ENCODE measurements around the gene TSPAN2. TPM values are rescaled to one million over a fixed set of nuclear protein-coding genes. Genes with fewer than 3 reads are reported as not detected.

TSPAN2 gene
- total RNA-seq, 2 experiments from 2014 or later, result 0.25 to 0.36 TPM

DNA sequence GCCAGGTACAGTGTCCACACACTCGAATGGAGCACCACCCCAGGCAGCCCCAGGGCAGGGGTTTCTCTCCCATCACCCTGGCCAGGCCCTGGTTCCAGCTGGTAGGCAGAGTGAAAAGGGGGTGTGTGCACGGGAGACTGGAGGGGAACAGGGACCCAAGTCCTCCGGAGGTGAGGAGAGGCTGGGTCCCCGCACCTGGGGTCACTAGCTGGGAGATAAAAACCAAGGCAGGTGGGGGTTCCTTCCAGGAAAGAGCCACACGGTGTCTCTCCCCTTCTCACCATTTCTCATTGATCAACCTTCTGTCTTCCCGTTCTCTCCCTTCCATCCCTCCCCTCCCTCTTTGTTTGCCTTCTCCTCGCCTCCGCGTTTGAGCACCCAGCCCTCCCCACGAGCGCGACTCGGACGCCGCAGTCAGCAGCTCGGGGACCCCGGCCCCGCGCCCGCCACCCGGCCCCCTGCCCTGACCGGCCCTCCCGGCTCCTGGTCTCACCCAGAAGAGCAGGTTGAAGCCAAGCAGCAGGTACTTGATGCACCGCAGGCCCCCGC, 358 bp downstream of the TSPAN2 start:
- peak overlapping the region; percentile 32; the same call in 1 of the 2 replicates for H2AFZ ChIP-seq (ENCODE audit: low read length)
- no peaks in the 10 kb centered on the region for H3K79me2 ChIP-seq (ENCODE audit: insufficient read depth, low read depth, low read length)
- TF ChIP-seq, protein P1, sequence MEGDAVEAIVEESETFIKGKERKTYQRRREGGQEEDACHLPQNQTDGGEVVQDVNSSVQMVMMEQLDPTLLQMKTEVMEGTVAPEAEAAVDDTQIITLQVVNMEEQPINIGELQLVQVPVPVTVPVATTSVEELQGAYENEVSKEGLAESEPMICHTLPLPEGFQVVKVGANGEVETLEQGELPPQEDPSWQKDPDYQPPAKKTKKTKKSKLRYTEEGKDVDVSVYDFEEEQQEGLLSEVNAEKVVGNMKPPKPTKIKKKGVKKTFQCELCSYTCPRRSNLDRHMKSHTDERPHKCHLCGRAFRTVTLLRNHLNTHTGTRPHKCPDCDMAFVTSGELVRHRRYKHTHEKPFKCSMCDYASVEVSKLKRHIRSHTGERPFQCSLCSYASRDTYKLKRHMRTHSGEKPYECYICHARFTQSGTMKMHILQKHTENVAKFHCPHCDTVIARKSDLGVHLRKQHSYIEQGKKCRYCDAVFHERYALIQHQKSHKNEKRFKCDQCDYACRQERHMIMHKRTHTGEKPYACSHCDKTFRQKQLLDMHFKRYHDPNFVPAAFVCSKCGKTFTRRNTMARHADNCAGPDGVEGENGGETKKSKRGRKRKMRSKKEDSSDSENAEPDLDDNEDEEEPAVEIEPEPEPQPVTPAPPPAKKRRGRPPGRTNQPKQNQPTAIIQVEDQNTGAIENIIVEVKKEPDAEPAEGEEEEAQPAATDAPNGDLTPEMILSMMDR (conservative IDR thresholded peaks at IDR 0.05; ENCODE audit: low read length), result no peak
- TF ChIP-seq EZH2phosphoT487 (IDR thresholded peaks at IDR 0.05; ENCODE audit: borderline replicate concordance, low read depth, low read length), result no peak
- no peaks in the 10 kb centered on the region for H3K36me3 ChIP-seq (ENCODE audit: insufficient read depth, low read length)
- POLR2A ChIA-PET, result interaction anchor here (1.0 kb wide), 1 partner anchor 9 kb away, joined by 3 read pairs; no protein-coding TSS in a partner anchor
- no peaks in the 10 kb centered on the region for H3K9me2 ChIP-seq (ENCODE audit: insufficient read depth, low read length)
- no peak for DNase-seq (ENCODE audit: low spot score)
- no peaks in the 10 kb centered on the region for H4K20me1 ChIP-seq (ENCODE audit: insufficient read depth, low read length)
- H3K4me3 ChIP-seq (ENCODE audit: low read depth, low read length, poor library complexity, severe bottlenecking), result peak overlapping the region; percentile 64
- peaks cover 6% of the 10 kb centered on the region for H3K4me1 ChIP-seq (ENCODE audit: insufficient read depth, low read length, poor library complexity, severe bottlenecking)
- H3K4me2 ChIP-seq (ENCODE audit: low read length), result peak overlapping the region; percentile 69; the same call in 1 of the 2 replicates
- H3K9me3 ChIP-seq (ENCODE audit: low read length), result no peaks in the 10 kb centered on the region
- intact Hi-C loops (cut with micrococcal nuclease; ENCODE audit: unreplicated experiment), result no loop called here
- BruUV-seq (replicated peaks), result no TSS peak
- CTCF ChIA-PET (ENCODE audit: unreplicated experiment), result no interaction called here
- no peak overlapping the region for H3K27ac ChIP-seq (ENCODE audit: low read depth, low read length, poor library complexity, severe bottlenecking)

DNA sequence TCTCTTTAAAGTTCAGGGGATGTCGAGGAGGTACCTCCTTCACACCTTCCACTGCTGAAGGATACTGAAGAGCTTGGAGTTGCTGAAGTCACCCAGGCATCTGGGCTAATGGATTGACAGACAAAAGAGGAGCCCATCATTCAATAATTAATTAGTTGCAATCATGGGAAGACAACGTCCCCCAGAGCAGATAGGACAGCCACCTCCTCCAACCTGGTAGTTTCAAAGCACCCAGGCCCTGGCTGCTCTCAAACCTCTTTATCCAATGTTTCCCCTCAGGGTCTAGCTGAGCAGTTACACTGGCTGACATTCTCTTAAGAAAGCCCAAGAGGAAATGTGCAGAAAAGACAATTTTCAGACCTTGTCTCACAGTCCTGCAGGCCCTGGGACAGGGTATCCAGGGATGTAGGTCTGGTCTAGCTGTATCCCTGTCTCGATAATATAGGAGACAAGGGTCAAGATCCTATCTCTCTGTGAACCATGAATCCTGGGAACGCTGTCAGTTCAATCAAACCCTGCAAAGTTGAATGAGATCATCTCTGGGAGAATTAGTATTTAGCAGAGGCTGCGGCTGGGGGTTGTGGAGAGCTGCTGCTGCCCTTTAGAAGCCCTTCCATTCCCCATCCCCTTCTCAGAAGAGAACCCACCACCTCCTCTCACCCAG, 1.1 kb downstream of the TSPAN2 start:
- Histone ChIP-seq H4K20me1 (ENCODE audit: insufficient read depth, low read length) (no peaks in the 10 kb centered on the region), H3K36me3 (ENCODE audit: insufficient read depth, low read length) (no peaks in the 10 kb centered on the region), H3K9me3 (ENCODE audit: low read length) (no peaks in the 10 kb centered on the region), H3K79me2 (ENCODE audit: insufficient read depth, low read depth, low read length) (no peaks in the 10 kb centered on the region), H3K27ac (ENCODE audit: low read depth, low read length, poor library complexity, severe bottlenecking) (no peak overlapping the region), H3K9me2 (ENCODE audit: insufficient read depth, low read length) (no peaks in the 10 kb centered on the region), H3K4me1 (ENCODE audit: insufficient read depth, low read length, poor library complexity, severe bottlenecking) (peaks cover 6% of the 10 kb centered on the region), H2AFZ (ENCODE audit: low read length) (no peak overlapping the region), H3K4me3 (ENCODE audit: low read depth, low read length, poor library complexity, severe bottlenecking) (no peak overlapping the region), H3K4me2 (ENCODE audit: low read length) (no peak overlapping the region)
- ChIA-PET CTCF (ENCODE audit: unreplicated experiment) (no interaction called here), POLR2A (no interaction called here)
- no TSS peak for BruUV-seq (replicated peaks)
- DNase-seq (ENCODE audit: low spot score), result no peak
- no peak for TF ChIP-seq EZH2phosphoT487 (IDR thresholded peaks at IDR 0.05; ENCODE audit: borderline replicate concordance, low read depth, low read length)
- TF ChIP-seq, protein P1 (conservative IDR thresholded peaks at IDR 0.05; ENCODE audit: low read length), result no peak
- intact Hi-C loops (cut with micrococcal nuclease; ENCODE audit: unreplicated experiment), result no loop called here

All from OCI-LY7 (cell line).